ENCODE data around the gene PAK5. TPM values are rescaled to one million over a fixed set of nuclear protein-coding genes. Genes with fewer than 3 reads are reported as not detected.

PAK5 gene
- total and polyA plus RNA-seq, 2 experiments from 2014 or later: 0.57 to 1.1 TPM

DNA sequence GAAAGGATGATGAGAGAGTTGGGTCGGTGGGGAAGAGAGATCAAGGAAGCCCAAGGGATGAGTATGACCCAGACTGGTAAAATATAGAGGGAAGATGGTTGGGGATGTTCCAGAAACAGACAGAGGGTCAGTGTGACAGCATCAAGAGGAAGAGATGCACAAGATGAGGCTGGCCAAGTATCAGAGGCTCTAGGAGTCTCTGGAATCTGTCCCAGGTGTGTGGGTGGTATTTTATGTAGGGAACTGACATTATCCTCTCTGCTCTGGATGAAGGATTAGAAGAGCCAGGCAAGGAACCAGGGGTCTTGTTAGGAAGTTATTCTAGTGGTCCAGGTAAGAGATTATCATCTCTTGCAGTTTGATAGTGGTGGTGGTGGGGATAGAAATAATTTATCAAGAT, 3.6 kb downstream of the PAK5 start (continued):
- TF ChIP-seq EZH2phosphoT487 (IDR thresholded peaks at IDR 0.05; ENCODE audit: unreplicated experiment) (no peak), ZNF114 (CRISPR knock-in tag; IDR thresholded peaks at IDR 0.05) (no peak), JUNB (IDR thresholded peaks at IDR 0.05; ENCODE audit: unreplicated experiment) (no peak), CREB1 (CRISPR knock-in tag; IDR thresholded peaks at IDR 0.05; ENCODE audit: low read depth) (no peak), ETS1 (IDR thresholded peaks at IDR 0.05) (no peak), ZNF331 (CRISPR knock-in tag; IDR thresholded peaks at IDR 0.05; ENCODE audit: low read depth) (no peak), EZH2 (IDR thresholded peaks at IDR 0.05; ENCODE audit: low read depth, unreplicated experiment) (no peak), POLR2AphosphoS5 (IDR thresholded peaks at IDR 0.05; ENCODE audit: low read depth) (no peak)
- TF ChIP-seq, protein P1, sequence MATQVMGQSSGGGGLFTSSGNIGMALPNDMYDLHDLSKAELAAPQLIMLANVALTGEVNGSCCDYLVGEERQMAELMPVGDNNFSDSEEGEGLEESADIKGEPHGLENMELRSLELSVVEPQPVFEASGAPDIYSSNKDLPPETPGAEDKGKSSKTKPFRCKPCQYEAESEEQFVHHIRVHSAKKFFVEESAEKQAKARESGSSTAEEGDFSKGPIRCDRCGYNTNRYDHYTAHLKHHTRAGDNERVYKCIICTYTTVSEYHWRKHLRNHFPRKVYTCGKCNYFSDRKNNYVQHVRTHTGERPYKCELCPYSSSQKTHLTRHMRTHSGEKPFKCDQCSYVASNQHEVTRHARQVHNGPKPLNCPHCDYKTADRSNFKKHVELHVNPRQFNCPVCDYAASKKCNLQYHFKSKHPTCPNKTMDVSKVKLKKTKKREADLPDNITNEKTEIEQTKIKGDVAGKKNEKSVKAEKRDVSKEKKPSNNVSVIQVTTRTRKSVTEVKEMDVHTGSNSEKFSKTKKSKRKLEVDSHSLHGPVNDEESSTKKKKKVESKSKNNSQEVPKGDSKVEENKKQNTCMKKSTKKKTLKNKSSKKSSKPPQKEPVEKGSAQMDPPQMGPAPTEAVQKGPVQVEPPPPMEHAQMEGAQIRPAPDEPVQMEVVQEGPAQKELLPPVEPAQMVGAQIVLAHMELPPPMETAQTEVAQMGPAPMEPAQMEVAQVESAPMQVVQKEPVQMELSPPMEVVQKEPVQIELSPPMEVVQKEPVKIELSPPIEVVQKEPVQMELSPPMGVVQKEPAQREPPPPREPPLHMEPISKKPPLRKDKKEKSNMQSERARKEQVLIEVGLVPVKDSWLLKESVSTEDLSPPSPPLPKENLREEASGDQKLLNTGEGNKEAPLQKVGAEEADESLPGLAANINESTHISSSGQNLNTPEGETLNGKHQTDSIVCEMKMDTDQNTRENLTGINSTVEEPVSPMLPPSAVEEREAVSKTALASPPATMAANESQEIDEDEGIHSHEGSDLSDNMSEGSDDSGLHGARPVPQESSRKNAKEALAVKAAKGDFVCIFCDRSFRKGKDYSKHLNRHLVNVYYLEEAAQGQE (IDR thresholded peaks at IDR 0.05; ENCODE audit: unreplicated experiment): no peak

DNA sequence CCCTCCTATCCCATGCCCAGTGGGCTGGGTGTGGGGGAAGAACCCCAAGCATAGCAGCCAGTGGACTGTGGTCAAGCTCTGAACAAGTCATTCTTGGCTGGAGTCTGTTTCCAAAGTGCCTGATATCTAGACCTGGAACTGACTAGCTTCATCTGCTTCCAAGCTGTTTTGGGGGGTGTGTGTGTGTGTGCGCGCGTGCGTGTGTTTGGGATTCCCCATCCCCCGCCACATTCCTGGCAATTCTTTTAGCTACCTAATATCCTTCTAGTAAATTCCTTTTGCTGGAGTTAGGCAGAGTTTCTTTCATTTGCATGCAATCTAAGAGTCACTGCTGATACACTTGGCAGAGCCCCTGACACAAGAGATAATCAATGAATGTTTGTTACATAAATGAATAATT, 7.8 kb downstream of the PAK5 start:
- no peaks in the 10 kb centered on the region for H3K4me1 ChIP-seq (ENCODE audit: insufficient read depth)
- no peaks in the 10 kb centered on the region for H4K20me1 ChIP-seq (replicated peaks; ENCODE audit: insufficient read depth)
- H3K27me3 Mint-ChIP-seq (ENCODE audit: insufficient read depth, low read depth, poor library complexity): no peaks in the 10 kb centered on the region
- H3F3A ChIP-seq (replicated peaks; ENCODE audit: low read depth): no peaks in the 10 kb centered on the region
- 0 out of 2 replicates have a peak overlapping the region, but pooled peaks have one; percentile 5 for H3K4me2 ChIP-seq
- peaks cover 17% of the 10 kb centered on the region for H3K4me1 Mint-ChIP-seq
- H3K27ac Mint-ChIP-seq: peak overlapping the region; percentile 88
- H3K79me2 ChIP-seq (replicated peaks; ENCODE audit: insufficient read depth): no peaks in the 10 kb centered on the region
- no peaks in the 10 kb centered on the region for H3K27me3 ChIP-seq (ENCODE audit: insufficient read depth)
- H3K27ac ChIP-seq (ENCODE audit: low read depth): 0 out of 2 replicates have a peak overlapping the region, but pooled peaks have one; percentile 9
- no peaks in the 10 kb centered on the region for H3K36me3 ChIP-seq (ENCODE audit: insufficient read depth)
- no peaks in the 10 kb centered on the region for H3K9me3 Mint-ChIP-seq
- H3K4me3 Mint-ChIP-seq: no peak overlapping the region
- H2AFZ ChIP-seq: no peak overlapping the region
- H3K4me3 ChIP-seq: no peak overlapping the region
- DNase-seq (ENCODE audit: low spot score) (peak; percentile 59), ATAC-seq (no peak)
- no peaks in the 10 kb centered on the region for H3K9me2 ChIP-seq (ENCODE audit: insufficient read depth)
- H3K36me3 Mint-ChIP-seq (ENCODE audit: low read depth): no peaks in the 10 kb centered on the region
- no peak for TF ChIP-seq STAT1 (IDR thresholded peaks at IDR 0.05; ENCODE audit: unreplicated experiment)
- TF ChIP-seq EZH2 (IDR thresholded peaks at IDR 0.05; ENCODE audit: low read depth, unreplicated experiment): no peak
- TF ChIP-seq, protein P2, sequence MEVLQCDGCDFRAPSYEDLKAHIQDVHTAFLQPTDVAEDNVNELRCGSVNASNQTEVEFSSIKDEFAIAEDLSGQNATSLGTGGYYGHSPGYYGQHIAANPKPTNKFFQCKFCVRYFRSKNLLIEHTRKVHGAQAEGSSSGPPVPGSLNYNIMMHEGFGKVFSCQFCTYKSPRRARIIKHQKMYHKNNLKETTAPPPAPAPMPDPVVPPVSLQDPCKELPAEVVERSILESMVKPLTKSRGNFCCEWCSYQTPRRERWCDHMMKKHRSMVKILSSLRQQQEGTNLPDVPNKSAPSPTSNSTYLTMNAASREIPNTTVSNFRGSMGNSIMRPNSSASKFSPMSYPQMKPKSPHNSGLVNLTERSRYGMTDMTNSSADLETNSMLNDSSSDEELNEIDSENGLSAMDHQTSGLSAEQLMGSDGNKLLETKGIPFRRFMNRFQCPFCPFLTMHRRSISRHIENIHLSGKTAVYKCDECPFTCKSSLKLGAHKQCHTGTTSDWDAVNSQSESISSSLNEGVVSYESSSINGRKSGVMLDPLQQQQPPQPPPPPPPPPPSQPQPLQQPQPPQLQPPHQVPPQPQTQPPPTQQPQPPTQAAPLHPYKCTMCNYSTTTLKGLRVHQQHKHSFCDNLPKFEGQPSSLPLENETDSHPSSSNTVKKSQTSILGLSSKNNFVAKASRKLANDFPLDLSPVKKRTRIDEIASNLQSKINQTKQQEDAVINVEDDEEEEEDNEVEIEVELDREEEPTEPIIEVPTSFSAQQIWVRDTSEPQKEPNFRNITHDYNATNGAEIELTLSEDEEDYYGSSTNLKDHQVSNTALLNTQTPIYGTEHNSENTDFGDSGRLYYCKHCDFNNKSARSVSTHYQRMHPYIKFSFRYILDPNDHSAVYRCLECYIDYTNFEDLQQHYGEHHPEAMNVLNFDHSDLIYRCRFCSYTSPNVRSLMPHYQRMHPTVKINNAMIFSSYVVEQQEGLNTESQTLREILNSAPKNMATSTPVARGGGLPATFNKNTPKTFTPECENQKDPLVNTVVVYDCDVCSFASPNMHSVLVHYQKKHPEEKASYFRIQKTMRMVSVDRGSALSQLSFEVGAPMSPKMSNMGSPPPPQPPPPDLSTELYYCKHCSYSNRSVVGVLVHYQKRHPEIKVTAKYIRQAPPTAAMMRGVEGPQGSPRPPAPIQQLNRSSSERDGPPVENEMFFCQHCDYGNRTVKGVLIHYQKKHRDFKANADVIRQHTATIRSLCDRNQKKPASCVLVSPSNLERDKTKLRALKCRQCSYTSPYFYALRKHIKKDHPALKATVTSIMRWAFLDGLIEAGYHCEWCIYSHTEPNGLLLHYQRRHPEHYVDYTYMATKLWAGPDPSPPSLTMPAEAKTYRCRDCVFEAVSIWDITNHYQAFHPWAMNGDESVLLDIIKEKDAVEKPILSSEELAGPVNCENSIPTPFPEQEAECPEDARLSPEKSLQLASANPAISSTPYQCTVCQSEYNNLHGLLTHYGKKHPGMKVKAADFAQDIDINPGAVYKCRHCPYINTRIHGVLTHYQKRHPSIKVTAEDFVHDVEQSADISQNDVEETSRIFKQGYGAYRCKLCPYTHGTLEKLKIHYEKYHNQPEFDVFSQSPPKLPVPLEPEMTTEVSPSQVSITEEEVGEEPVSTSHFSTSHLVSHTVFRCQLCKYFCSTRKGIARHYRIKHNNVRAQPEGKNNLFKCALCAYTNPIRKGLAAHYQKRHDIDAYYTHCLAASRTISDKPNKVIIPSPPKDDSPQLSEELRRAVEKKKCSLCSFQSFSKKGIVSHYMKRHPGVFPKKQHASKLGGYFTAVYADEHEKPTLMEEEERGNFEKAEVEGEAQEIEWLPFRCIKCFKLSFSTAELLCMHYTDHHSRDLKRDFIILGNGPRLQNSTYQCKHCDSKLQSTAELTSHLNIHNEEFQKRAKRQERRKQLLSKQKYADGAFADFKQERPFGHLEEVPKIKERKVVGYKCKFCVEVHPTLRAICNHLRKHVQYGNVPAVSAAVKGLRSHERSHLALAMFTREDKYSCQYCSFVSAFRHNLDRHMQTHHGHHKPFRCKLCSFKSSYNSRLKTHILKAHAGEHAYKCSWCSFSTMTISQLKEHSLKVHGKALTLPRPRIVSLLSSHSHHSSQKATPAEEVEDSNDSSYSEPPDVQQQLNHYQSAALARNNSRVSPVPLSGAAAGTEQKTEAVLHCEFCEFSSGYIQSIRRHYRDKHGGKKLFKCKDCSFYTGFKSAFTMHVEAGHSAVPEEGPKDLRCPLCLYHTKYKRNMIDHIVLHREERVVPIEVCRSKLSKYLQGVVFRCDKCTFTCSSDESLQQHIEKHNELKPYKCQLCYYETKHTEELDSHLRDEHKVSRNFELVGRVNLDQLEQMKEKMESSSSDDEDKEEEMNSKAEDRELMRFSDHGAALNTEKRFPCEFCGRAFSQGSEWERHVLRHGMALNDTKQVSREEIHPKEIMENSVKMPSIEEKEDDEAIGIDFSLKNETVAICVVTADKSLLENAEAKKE (CRISPR knock-in tag; IDR thresholded peaks at IDR 0.05): no peak
- TF ChIP-seq, protein P3, sequence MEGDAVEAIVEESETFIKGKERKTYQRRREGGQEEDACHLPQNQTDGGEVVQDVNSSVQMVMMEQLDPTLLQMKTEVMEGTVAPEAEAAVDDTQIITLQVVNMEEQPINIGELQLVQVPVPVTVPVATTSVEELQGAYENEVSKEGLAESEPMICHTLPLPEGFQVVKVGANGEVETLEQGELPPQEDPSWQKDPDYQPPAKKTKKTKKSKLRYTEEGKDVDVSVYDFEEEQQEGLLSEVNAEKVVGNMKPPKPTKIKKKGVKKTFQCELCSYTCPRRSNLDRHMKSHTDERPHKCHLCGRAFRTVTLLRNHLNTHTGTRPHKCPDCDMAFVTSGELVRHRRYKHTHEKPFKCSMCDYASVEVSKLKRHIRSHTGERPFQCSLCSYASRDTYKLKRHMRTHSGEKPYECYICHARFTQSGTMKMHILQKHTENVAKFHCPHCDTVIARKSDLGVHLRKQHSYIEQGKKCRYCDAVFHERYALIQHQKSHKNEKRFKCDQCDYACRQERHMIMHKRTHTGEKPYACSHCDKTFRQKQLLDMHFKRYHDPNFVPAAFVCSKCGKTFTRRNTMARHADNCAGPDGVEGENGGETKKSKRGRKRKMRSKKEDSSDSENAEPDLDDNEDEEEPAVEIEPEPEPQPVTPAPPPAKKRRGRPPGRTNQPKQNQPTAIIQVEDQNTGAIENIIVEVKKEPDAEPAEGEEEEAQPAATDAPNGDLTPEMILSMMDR (conservative IDR thresholded peaks at IDR 0.05; ENCODE audit: low read depth in 2 of 2): no peak
- no peak for TF ChIP-seq CREB1 (CRISPR knock-in tag; IDR thresholded peaks at IDR 0.05; ENCODE audit: low read depth)
- TF ChIP-seq NANOG (IDR thresholded peaks at IDR 0.05; ENCODE audit: borderline replicate concordance): no peak
